ENCODE results near the gene RFX5. TPM values are rescaled to one million over a fixed set of nuclear protein-coding genes. Genes with fewer than 3 reads are reported as not detected.

The RFX5 gene
- total RNA-seq, 1 experiment from 2014 or later = 52.7 TPM

DNA sequence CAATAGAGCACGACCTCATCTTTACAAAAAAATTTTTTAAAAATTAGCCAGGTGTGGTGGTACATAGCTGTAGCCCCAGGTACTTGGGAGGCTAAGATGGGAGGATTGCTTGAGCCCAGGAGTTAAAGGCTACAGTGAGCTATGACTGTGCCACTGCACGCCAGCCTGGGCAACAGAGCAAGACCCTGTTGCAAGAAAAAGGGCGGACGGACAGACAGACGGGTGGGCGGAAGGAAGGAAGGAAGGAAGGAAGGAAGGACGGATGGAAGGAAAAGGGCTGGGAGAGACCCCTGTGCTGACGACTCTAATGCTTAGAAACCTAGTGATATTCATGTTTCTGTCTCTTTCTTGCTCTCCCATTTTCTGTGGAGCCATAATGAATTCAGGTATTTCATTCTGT, 34.2 kb downstream of the RFX5 start (continued):
- TF ChIP-seq, protein P1, sequence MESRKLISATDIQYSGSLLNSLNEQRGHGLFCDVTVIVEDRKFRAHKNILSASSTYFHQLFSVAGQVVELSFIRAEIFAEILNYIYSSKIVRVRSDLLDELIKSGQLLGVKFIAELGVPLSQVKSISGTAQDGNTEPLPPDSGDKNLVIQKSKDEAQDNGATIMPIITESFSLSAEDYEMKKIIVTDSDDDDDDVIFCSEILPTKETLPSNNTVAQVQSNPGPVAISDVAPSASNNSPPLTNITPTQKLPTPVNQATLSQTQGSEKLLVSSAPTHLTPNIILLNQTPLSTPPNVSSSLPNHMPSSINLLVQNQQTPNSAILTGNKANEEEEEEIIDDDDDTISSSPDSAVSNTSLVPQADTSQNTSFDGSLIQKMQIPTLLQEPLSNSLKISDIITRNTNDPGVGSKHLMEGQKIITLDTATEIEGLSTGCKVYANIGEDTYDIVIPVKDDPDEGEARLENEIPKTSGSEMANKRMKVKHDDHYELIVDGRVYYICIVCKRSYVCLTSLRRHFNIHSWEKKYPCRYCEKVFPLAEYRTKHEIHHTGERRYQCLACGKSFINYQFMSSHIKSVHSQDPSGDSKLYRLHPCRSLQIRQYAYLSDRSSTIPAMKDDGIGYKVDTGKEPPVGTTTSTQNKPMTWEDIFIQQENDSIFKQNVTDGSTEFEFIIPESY (IDR thresholded peaks at IDR 0.05; ENCODE audit: extremely low read depth, insufficient replicate concordance, low read length) = no peak
- TF ChIP-seq POLR2A (IDR thresholded peaks at IDR 0.05; ENCODE audit: borderline replicate concordance, extremely low read depth, insufficient read depth, insufficient read length) (no peak), RAD21 (IDR thresholded peaks at IDR 0.05; ENCODE audit: low read depth) (no peak), EZH2 (IDR thresholded peaks at IDR 0.05) (no peak)
- TF ChIP-seq, protein P2, sequence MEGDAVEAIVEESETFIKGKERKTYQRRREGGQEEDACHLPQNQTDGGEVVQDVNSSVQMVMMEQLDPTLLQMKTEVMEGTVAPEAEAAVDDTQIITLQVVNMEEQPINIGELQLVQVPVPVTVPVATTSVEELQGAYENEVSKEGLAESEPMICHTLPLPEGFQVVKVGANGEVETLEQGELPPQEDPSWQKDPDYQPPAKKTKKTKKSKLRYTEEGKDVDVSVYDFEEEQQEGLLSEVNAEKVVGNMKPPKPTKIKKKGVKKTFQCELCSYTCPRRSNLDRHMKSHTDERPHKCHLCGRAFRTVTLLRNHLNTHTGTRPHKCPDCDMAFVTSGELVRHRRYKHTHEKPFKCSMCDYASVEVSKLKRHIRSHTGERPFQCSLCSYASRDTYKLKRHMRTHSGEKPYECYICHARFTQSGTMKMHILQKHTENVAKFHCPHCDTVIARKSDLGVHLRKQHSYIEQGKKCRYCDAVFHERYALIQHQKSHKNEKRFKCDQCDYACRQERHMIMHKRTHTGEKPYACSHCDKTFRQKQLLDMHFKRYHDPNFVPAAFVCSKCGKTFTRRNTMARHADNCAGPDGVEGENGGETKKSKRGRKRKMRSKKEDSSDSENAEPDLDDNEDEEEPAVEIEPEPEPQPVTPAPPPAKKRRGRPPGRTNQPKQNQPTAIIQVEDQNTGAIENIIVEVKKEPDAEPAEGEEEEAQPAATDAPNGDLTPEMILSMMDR (IDR thresholded peaks at IDR 0.05 in 2 of 3, conservative IDR thresholded peaks at IDR 0.05 in 1 of 3; ENCODE audit: borderline replicate concordance in 1 of 3, insufficient read depth in 1 of 3, low read depth in 2 of 3, low read length in 2 of 3) = no peak

DNA sequence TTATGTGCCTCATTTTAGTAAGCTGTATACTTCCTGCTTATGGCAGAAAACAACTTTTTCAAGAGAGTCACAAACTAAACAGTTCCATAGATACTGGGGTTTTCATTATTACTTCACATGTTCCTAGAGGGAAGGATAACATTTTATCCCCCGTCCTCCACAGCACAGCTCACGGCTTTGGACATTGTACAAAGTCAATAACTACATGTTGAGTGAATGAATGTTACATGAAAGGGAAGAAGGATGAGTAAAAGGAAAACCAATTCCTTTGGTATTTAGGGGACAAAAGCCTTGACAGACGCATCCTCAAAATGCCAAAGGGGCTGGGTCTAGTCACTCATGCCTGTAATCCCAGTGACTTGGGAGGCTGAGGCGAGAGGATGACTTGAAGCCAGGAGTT, 34.6 kb downstream of the RFX5 start:
- Histone ChIP-seq H3K4me3 (replicated peaks in 1 of 2; ENCODE audit: low read depth in 1 of 2, low read length in 2 of 2) (no peak overlapping the region), H3K79me2 (ENCODE audit: insufficient read depth, low read length) (peaks cover 3% of the 10 kb centered on the region; the same call in 1 of the 2 replicates), H3K4me2 (ENCODE audit: low read length) (peak overlapping the region; percentile 53), H4K20me1 (ENCODE audit: insufficient read depth) (no peaks in the 10 kb centered on the region), H3K9ac (ENCODE audit: low read length) (peak overlapping the region; percentile 31; the same call in 1 of the 2 replicates), H3K9me2 (ENCODE audit: insufficient read depth) (no peaks in the 10 kb centered on the region), H3K27ac (ENCODE audit: low read depth, low read length) (peak overlapping the region; percentile 48; the same call in 1 of the 2 replicates), H3K4me1 (ENCODE audit: control insufficient read depth in 1 of 2, insufficient read depth in 2 of 2, low read length in 2 of 2) (peaks cover 16 to 34% of the 10 kb centered on the region in 2 experiments), H3K9me3 (ENCODE audit: control insufficient read depth in 1 of 2, insufficient read depth in 1 of 2, low read depth in 1 of 2, low read length in 2 of 2) (no peaks in the 10 kb centered on the region), H2AFZ (ENCODE audit: low read depth, low read length, poor library complexity, severe bottlenecking) (no peak overlapping the region), H3K36me3 (ENCODE audit: control insufficient read depth in 1 of 2, insufficient read depth in 2 of 2, low read length in 2 of 2) (peaks cover 1 to 9% of the 10 kb centered on the region in 2 experiments; a peak in 2 of 4 replicates), H3K27me3 (ENCODE audit: insufficient read depth, low read length) (no peaks in the 10 kb centered on the region)
- ATAC-seq (no peak), DNase-seq (ENCODE audit: low read depth, low spot score) (no peak)
- CTCF ChIA-PET = interaction anchor here (1.0 to 4.8 kb wide), 4 partner anchors 12 to 524 kb away, joined by 3 to 33 read pairs (median 15); partner anchors contain the start of gene PI4KB
- no TSS peak for BruUV-seq (replicated peaks)
- RAD21 ChIA-PET (ENCODE audit: low non-redundant PET in 1 of 2, low total read pairs in 2 of 2, uncharacterized antibody in 2 of 2, unreplicated experiment in 2 of 2) = interaction anchor here in 1 of 2 experiments (1.8 kb wide), 1 partner anchor 28 kb away, joined by 4 read pairs; no protein-coding TSS in a partner anchor
- POLR2A ChIA-PET = interaction anchor here (1.2 to 3.0 kb wide), 3 partner anchors 9 to 28 kb away, joined by 4 to 18 read pairs (median 4); partner anchors contain the start of gene PI4KB
- intact Hi-C loops (cut with micrococcal nuclease) = no loop called here
- no peak for TF ChIP-seq YY1 (IDR thresholded peaks at IDR 0.05; ENCODE audit: extremely low read depth, insufficient replicate concordance, low read depth, low read length)
- TF ChIP-seq ZNF274 (IDR thresholded peaks at IDR 0.05; ENCODE audit: low read depth, low read length) = no peak
- TF ChIP-seq, protein P2 (IDR thresholded peaks at IDR 0.05 in 2 of 3, conservative IDR thresholded peaks at IDR 0.05 in 1 of 3; ENCODE audit: borderline replicate concordance in 1 of 3, insufficient read depth in 1 of 3, low read depth in 2 of 3, low read length in 2 of 3) = no peak
- no peak for TF ChIP-seq ZFX (IDR thresholded peaks at IDR 0.05)
- no peak for TF ChIP-seq TCF7L2 (IDR thresholded peaks at IDR 0.05; ENCODE audit: borderline replicate concordance, extremely low read depth, insufficient read depth, insufficient read length)
- TF ChIP-seq POLR2AphosphoS5 (IDR thresholded peaks at IDR 0.05; ENCODE audit: low read depth, low read length) = no peak
- TF ChIP-seq ELF1 (IDR thresholded peaks at IDR 0.05; ENCODE audit: borderline replicate concordance, low read depth) = no peak
- TF ChIP-seq, protein P3, sequence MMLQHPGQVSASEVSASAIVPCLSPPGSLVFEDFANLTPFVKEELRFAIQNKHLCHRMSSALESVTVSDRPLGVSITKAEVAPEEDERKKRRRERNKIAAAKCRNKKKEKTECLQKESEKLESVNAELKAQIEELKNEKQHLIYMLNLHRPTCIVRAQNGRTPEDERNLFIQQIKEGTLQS (IDR thresholded peaks at IDR 0.05) = no peak

Data from HCT116 (cell line).